Smooth muscle cell (in vitro differentiated cells): Measurements from ENCODE around the gene XPA. TPM values are rescaled to one million over a fixed set of nuclear protein-coding genes. Genes with fewer than 3 reads are reported as not detected.

Experiments used
- DNase-seq: peaks from one replicate; lab custom pipeline; 2025; ENCODE audit not compliant: unreplicated experiment; lab: John Stamatoyannopoulos, UW
- H2AFZ ChIP-seq: fragments of 200-600 bp; sonication (generic); 2 replicates; pipeline ENCODE4 v1.6.0; 2016; ENCODE audit warnings: antibody characterized with exemption, low read depth, mild to moderate bottlenecking
- H3F3A ChIP-seq: fragments of 200-600 bp; sonication (generic); 2 replicates; pipeline ENCODE4 v1.6.0; 2017; ENCODE audit warnings: antibody characterized with exemption, low read depth
- H3K27ac ChIP-seq: fragments of 200-600 bp; sonication (generic); 2 replicates; pipeline ENCODE4 v1.5.1; 2016; ENCODE audit warnings: low read depth, mild to moderate bottlenecking
- H3K27me3 ChIP-seq: fragments of 200-600 bp; sonication (generic); 2 replicates; pipeline ENCODE4 v1.6.1; 2016; ENCODE audit warnings: low read depth, mild to moderate bottlenecking
- H3K36me3 ChIP-seq: fragments of 200-600 bp; sonication (generic); 2 replicates; pipeline ENCODE4 v1.5.1; 2016; ENCODE audit warnings: low read depth
- H3K4me1 ChIP-seq: fragments of 200-600 bp; sonication (generic); 2 replicates; pipeline ENCODE4 v1.5.1; 2016; ENCODE audit warnings: low read depth
- H3K4me2 ChIP-seq: fragments of 200-600 bp; sonication (generic); 2 replicates; pipeline ENCODE4 v1.6.0; 2016; ENCODE audit warnings: mild to moderate bottlenecking
- H3K4me3 ChIP-seq: fragments of 200-600 bp; sonication (generic); 2 replicates; pipeline ENCODE4 v1.5.1; 2016; ENCODE audit warnings: mild to moderate bottlenecking
- H3K79me2 ChIP-seq: fragments of 200-600 bp; sonication (generic); 2 replicates; pipeline ENCODE4 v1.6.0; 2016; ENCODE audit warnings: low read depth, mild to moderate bottlenecking
- H3K9ac ChIP-seq: fragments of 200-600 bp; sonication (generic); 2 replicates; pipeline ENCODE4 v1.6.0; 2016; ENCODE audit warnings: low read depth
- H3K9me3 ChIP-seq: fragments of 200-600 bp; sonication (generic); replicated peaks from 2 replicates; pipeline ENCODE4 v1.5.1; 2016; ENCODE audit warnings: low read depth
- H4K20me1 ChIP-seq: fragments of 200-600 bp; sonication (generic); 2 replicates; pipeline ENCODE4 v1.6.0; 2016; ENCODE audit warnings: low read depth
- CTCF ChIP-seq: fragments of 200-600 bp; sonication (generic); IDR thresholded peaks from 2 replicates; pipeline ENCODE4 v1.5.1; 2017; ENCODE audit warnings: borderline replicate concordance, mild to moderate bottlenecking, antibody characterized with exemption; ENCODE audit not compliant: insufficient read depth, poor library complexity, severe bottlenecking
- WGBS: methylation state at CpG from one replicate; pipeline ENCODE4 v1.1.7; 2016; ENCODE audit warnings: low lambda C conversion rate; 5-methylcytosine and 5-hydroxymethylcytosine counted together
- polyA plus RNA-seq: library from polyadenylated mRNA; unstranded; fragments of >200 nt; fragmentation: Nextera tagmentation; extraction: Ambion mirVana; gene quantifications from 2 replicates; pipeline ENCODE4 v1.2.1, GENCODE V29; 2016
- total RNA-seq: library from RNA; depleted of rRNA; stranded (reverse); fragments of >200 nt; gene quantifications from 2 replicates; pipeline ENCODE4 v1.2.3, GENCODE V29; 2014

The XPA gene
- total and polyA plus RNA-seq, 2 experiments from 2014 or later = 7.5 to 9.7 TPM

- DNase-seq = no peak
- H3K27ac ChIP-seq = no peak overlapping the region
- no peaks in the 10 kb centered on the region for H3K79me2 ChIP-seq
- no peaks in the 10 kb centered on the region for H4K20me1 ChIP-seq
- no peaks in the 10 kb centered on the region for H3K9me3 ChIP-seq
- no peaks in the 10 kb centered on the region for H3F3A ChIP-seq
- TF ChIP-seq CTCF = no peak
- 93% methylated on average over 2 of the region's 2 CpGs for WGBS
- H3K4me2 ChIP-seq = no peak overlapping the region
- no peaks in the 10 kb centered on the region for H3K36me3 ChIP-seq
- no peak overlapping the region for H3K4me3 ChIP-seq
- no peak overlapping the region for H3K9ac ChIP-seq
- H3K27me3 ChIP-seq = peaks cover 36% of the 10 kb centered on the region
- H2AFZ ChIP-seq = no peak overlapping the region
- no peaks in the 10 kb centered on the region for H3K4me1 ChIP-seq
Observed at GRCh38 chr9:97721396-97721795, 24.3 kb upstream of the XPA start.

GRCh38 chr9:97717866-97718265 is 20.7 kb upstream of the XPA start:
- 73% methylated on average over 3 of the region's 3 CpGs for WGBS
- Histone ChIP-seq H3F3A (no peaks in the 10 kb centered on the region), H3K9ac (no peak overlapping the region), H3K27me3 (peaks cover 17% of the 10 kb centered on the region), H3K79me2 (no peaks in the 10 kb centered on the region), H3K4me1 (no peaks in the 10 kb centered on the region), H3K4me2 (no peak overlapping the region), H4K20me1 (no peaks in the 10 kb centered on the region), H2AFZ (no peak overlapping the region), H3K27ac (no peak overlapping the region), H3K4me3 (no peak overlapping the region), H3K9me3 (no peaks in the 10 kb centered on the region), H3K36me3 (no peaks in the 10 kb centered on the region)
- no peak for TF ChIP-seq CTCF
- DNase-seq = no peak

- H3K9ac ChIP-seq = no peak overlapping the region
- H3K27me3 ChIP-seq = peaks cover 17% of the 10 kb centered on the region
- H2AFZ ChIP-seq = no peak overlapping the region
- H3F3A ChIP-seq = no peaks in the 10 kb centered on the region
- no peaks in the 10 kb centered on the region for H3K9me3 ChIP-seq
- DNase-seq = no peak
- H3K36me3 ChIP-seq = no peaks in the 10 kb centered on the region
- 48% methylated on average over 3 of the region's 3 CpGs for WGBS
- no peaks in the 10 kb centered on the region for H4K20me1 ChIP-seq
- H3K4me3 ChIP-seq = no peak overlapping the region
- TF ChIP-seq CTCF = no peak
- H3K4me2 ChIP-seq = no peak overlapping the region
- H3K4me1 ChIP-seq = no peaks in the 10 kb centered on the region
- no peaks in the 10 kb centered on the region for H3K79me2 ChIP-seq
- no peak overlapping the region for H3K27ac ChIP-seq
Observed at GRCh38 chr9:97714435-97714834, 17.3 kb upstream of the XPA start.

- H3K27me3 ChIP-seq = peaks cover 9% of the 10 kb centered on the region
- no peak overlapping the region for H2AFZ ChIP-seq
- H3K27ac ChIP-seq = no peak overlapping the region
- no peak overlapping the region for H3K4me2 ChIP-seq
- H3F3A ChIP-seq = no peaks in the 10 kb centered on the region
- H3K4me3 ChIP-seq = no peak overlapping the region
- H3K79me2 ChIP-seq = no peaks in the 10 kb centered on the region
- H3K36me3 ChIP-seq = no peaks in the 10 kb centered on the region
- TF ChIP-seq CTCF = no peak
- WGBS = 26% methylated on average over 12 of the region's 12 CpGs
- no peak for DNase-seq
- no peaks in the 10 kb centered on the region for H3K9me3 ChIP-seq
- H4K20me1 ChIP-seq = no peaks in the 10 kb centered on the region
- no peak overlapping the region for H3K9ac ChIP-seq
- H3K4me1 ChIP-seq = no peaks in the 10 kb centered on the region
Observed at GRCh38 chr9:97711223-97711626, 14.1 kb upstream of the XPA start.
